SKM-1 (cell line): ENCODE data around the gene DNMT3A.
A peak's percentile ranks its signal among the peaks of the same experiment; 100 is the strongest.
"Not testable (repeated sequence)": the region's sequence is repeated elsewhere in the genome, so short reads cannot be mapped to it uniquely, and the experiment has no call there.

ENCODE experiments used
- DNase-seq: peaks from one replicate; lab custom pipeline; 2025; ENCODE audit not compliant: unreplicated experiment; lab: John Stamatoyannopoulos, UW

The DNMT3A gene

DNA sequence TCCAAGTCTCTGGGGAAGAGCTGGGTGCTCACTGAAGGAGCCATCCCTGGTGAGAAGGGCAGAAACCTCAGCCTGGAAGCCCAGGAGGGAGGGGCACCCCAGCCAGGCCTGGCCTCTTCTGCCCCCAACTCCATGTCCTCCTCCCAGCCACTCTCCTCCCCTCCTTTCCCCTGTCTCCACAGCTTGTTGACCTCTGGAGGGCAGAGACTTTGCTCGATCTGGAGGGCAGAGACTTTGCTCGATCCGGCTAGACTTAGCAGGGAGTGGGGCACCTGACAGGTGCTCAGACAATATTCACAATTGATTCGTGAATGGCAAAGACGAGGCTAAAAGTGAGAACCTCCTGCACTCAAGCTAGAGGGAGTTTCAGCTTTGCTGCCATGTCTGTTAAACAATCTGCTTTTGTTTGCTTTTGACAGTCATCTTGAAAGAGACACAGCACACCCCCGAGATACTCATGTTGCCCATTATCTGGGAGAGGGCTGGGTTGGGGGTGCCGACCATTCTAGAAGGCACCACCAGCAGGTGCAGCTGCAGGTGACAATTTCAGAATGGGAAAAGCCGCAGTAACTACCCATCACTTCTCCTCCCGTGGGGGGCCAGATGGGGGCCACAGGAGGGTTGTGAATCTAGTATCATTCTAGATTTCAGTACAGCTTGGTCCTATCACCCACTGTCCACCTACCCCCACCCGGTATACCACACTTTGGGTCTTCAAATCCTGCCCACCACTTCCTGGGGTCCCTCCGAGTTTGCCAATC, 54.8 kb downstream of the DNMT3A start:
- no peak for DNase-seq

DNA sequence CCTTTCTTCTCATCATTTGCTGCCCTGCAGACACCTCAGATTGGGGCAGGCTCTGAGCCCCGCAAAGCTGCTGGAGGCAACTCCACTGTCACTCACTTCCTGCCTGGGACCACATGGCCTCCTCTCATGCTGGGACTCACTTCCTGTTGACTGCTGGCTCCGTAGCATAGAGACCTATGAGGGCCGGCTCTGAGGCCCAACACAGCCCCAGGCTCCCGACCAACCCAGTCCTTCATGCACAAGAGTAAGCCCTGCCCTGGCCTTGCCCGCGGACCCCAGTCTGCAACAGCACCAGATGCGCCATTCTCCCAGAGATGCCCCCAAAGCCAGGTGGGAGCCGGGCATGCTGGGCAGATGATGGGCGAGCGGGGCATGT, 55.7 kb downstream of the DNMT3A start:
- no peak for DNase-seq

DNA sequence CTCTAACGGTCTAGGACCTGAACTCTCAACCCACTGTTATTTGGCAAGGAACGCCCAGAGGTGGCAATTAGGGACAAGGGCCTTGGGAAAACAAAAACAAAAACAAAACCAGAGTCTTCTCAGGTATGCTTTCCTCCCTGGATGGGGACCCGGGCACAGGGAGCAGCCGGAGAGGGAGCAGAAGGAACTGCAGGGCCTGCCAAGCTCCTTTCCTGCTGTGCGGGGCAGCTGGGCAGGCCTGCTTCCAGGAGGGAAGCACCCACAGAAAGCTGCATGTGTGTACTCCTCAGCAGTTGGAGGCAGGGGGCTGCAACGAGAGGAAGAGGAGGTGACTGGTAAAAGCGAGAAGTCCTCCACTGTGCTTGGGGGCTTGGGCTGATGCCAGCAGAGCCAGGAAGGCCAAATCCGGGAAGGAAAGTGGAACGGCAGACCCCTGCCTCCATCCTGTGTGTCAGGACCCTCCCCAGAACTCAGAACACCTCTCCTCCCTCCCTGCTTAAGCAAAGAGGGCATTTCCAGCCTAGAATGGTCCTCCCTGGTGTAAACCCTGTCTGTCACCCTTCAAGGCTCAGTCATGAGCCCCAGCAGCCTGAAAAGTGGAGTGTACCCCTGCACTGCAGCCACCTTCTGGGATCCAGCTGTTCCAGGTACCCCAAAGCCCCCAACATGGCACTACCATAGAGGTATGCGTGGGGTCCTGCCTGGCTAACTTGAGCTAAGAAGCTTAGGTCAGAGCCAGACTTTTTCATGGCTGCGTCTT, 56.3 kb downstream of the DNMT3A start:
- DNase-seq: no peak

- no peak for DNase-seq
Measured at GRCh38 chr2:25284756-25285155, 57.0 kb downstream of the DNMT3A start.

DNA sequence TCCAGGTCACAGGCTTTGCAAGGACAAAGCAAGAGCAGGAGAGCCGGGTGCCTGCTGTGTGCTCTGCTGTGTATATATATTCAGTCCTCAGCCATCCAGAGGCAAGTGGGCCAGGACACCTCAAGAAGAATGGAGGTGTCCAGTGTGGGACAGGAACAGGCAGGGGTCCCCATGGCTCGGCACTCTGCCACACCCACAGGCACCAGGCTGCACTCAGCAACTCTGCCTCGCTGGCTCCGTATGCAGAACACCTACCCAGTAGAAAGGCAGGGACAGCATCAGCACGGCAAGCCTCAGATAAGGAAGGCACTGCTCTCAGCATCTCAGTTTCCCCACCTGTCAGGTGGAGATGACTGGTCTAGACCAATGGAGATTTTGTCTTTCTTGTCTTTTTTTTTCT, 57.8 kb downstream of the DNMT3A start:
- no peak for DNase-seq

- DNase-seq: no peak
Measured at GRCh38 chr2:25281941-25282340, 59.8 kb downstream of the DNMT3A start.

DNA sequence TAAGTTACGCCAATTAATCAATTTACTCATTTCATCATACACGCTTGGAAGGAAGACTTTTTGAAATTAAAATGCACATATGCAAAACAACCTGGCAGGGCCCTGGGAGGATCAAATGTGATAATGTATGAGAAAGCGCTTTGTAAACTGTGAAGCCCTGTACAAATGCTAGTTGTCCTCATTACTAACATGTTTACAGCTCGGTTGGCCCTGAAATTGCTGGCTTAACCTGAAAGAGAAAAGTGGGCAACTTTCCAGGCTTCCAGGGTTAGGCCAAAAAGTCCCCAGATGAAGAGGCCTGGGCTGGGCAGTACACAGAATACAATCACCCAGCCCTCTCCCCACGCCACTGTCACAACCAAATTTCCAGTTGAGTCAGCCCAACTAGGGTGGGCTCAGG, 60.2 kb downstream of the DNMT3A start:
- DNase-seq: no peak

DNA sequence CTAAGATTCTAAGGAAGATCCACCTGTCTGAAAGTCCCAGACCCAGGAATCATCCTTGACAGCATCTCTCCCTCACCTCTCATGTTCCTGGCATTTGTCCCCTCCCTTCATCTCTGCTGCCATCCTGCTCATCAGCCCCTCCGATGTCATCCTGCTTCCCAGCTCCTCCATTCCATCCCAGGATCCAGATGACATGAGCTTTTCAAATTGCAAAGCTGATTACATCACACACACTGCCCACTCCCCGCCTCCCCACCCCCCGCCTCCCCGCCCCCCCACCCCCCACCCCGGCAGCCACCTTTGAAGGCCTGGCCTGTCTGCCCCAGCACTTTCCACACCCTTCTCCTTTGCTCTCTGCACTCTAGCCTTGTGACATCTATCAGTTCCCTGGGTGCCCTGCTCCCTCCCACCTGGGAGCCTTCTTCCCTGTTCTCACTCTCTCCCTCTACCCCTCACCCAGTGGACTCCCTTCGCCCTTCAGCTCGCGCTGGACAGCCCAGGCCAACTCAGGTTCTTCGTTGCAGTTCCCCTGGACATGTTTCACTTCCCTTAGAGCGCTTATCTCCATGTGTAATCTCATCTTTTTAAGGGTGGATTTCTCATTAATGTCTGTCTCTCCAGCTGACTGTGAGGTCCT, 61.6 kb downstream of the DNMT3A start:
- no peak for DNase-seq

DNA sequence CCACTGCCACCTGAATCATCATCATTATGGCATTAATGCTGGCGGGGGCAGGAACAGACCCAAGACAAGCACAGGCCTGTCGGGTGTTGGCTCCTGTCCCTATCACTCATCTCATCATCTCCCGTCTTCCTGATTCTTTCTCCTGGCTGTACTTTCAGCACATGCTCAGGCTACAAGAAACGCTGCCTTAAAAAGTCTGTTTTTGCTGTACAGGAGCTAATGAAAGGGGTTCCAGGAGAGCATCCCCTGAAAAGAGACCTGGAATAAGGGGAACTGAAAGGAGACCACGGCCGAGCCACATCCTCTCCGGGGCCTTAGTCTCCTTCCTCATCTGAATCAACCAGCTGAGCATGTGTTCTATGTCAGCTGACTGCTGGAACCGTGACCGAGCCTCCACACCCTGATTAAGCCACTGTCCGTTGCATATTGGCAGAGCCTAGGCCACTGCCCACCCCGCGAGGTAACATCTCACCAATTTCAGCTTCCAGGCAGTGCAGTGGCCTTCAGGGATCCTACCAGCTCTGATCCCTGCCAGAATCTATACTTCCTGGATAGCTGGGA, 62.6 kb downstream of the DNMT3A start:
- peak; percentile 85 for DNase-seq

GRCh38 chr2:25276569-25277465, 64.9 kb downstream of the DNMT3A start:
- no peak for DNase-seq

DNA sequence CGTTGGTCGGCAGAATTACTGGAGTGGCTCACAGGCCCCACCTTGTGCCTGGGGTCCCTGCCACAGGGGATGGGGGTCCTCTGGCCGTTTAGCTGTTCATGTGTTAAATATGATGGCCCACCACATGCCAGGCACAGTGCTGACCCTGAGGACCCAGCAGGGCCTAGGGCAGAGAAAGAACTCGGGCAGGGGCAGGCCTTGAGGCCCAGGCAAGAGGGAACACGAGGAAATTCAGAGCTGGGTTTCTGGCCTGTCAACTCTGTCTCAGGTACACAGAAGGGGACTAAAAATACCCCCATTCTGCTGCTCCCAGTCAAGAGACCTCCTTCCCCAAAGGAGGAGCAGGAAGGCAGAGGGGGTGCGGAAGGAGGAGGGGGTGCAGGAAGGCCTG, 66.2 kb downstream of the DNMT3A start:
- no peak for DNase-seq

GRCh38 chr2:25274868-25275574, 66.7 kb downstream of the DNMT3A start:
- DNase-seq: no peak

DNA sequence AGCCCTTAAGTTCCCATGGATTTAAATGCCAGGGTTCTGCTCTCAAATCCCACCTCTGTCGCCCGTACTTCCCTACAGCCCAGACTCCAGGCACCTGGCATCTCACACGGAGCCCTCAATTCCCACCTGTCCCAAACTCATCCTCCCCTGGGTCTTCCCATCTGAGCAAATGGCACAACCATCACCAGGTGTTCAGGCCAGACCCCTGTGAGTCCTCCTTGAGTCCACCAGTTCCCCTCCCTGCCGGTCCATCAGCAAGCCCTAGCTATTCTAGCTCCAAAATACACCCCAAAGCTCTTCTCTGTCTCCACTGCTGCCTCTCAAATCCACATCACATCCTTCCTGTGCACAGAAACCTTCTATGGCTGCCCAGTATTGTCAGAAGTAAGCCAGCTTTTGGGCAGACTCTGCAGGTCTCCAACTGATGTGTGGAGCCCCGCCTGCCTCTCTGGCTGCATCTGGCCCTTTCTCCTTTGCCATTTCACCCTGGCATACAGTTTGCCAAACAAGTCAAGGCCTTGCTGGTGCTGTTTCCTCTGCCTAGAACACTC, 67.7 kb downstream of the DNMT3A start:
- no peak for DNase-seq

DNA sequence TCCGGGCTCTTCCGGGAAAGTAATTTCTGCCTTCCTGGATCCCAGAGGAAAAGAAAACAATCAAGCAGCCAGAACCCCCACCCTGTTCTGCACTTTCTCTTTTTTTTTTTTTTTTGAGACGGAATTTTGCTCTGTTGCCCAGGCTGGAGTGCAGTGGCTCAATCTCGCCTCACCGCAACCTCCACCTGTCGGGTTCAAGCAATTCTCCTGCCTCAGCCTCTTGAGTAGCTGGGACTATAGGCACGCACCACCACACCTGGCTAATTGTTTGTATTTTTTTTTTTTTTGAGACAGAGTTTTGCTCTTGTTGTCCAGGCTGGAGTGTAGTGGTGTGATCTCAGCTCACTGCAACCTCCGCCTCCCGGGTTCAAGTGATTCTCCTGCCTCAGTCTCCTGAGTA, 69.0 kb downstream of the DNMT3A start:
- not testable (repeated sequence) for DNase-seq

DNA sequence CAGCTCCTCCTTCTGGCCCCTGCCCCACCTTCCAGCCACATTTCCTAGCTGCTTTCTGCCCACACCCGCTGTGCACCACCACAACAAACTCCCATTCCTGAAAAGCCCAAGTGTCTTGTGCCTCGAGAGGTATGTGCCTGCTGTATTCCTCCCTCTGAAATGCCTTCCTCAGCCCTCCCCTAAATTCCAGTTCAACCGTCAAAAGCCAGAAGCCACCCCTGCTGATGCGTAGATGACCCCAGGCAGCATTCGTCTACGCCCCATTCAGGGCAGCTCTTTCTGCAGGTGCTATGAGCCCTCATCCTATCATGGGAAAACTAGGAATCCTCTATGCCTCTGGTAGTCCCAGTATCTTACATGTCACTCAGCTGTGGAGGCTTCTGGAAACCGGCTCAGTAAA, 71.7 kb downstream of the DNMT3A start:
- no peak for DNase-seq

GRCh38 chr2:25269233-25269632, 72.5 kb downstream of the DNMT3A start:
- DNase-seq: no peak

DNA sequence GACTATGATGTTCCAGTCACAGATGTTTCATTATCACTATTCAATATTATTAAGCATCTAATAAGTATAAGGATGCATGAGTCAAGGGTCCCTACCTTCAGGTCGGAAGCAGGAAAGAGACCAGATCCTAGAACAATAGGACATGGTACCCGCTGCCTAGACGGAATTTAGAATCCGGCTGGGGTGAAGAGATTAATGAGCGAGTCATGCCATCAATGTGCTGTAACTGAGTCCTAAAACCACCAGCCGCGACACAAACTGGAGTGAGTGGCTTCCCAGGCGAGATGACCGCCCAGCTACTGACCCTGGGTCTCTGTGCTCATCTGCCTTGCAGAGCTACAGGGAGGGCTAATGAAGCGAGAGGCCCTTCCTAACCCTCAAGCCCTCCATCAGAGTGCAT, 73.6 kb downstream of the DNMT3A start:
- no peak for DNase-seq

GRCh38 chr2:25266399-25266798, 75.3 kb downstream of the DNMT3A start:
- no peak for DNase-seq

GRCh38 chr2:25265802-25266201, 75.9 kb downstream of the DNMT3A start:
- DNase-seq: no peak

DNA sequence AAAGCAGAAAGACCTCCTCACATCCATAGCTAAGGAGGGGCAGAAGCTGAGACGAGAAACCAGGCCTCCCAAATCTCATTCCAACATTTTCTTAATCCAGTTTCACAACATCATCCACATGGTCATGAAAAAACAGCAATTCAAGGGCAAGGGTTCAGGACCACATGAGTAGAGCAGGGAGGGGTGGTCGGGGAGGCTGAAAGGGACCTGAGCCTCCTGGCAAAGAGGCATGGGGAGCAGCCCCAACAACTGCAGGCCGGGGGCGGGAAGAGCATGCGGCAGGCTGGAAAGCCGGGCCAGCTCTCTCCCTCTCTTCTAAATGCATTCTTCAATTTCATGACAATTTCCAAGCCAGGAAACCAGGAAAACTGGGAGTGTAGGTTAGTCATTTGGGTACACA, 76.7 kb downstream of the DNMT3A start:
- DNase-seq: no peak
